CD8-positive, alpha-beta memory T cell (primary cell): ENCODE measurements around the gene DRAM1. TPM values are rescaled to one million over a fixed set of nuclear protein-coding genes. Genes with fewer than 3 reads are reported as not detected.
"Not testable (repeated sequence)": the region's sequence is repeated elsewhere in the genome, so short reads cannot be mapped to it uniquely, and the experiment has no call there.

Experiments
- CTCF ChIA-PET: fragments of 350-600 bp; sonication (Branson Sonifier 250); formaldehyde crosslinking; loops from one replicate; lab custom pipeline; 2021; ENCODE audit warnings: antibody characterized with exemption; lab: Charles Lee
- POLR2A ChIA-PET: fragments of 350-600 bp; sonication (Branson Sonifier 250); formaldehyde crosslinking; loops from one replicate; lab custom pipeline; 2021; ENCODE audit warnings: antibody characterized with exemption; lab: Charles Lee
- DNase-seq, 5 donors: peaks; one replicate each; pipeline versions ENCODE4 v3.0.0 to v3.0.0-alpha.2; 2020 to 2022; ENCODE audit warnings: mixed read lengths in 1 of 5
- H3K27ac ChIP-seq: one replicate; pipeline ENCODE4 v1.7.0; 2013; ENCODE audit warnings: low read depth, mild to moderate bottlenecking, low read length, moderate library complexity
- H3K27me3 ChIP-seq: 2 replicates; pipeline ENCODE4 v1.7.0; 2013; ENCODE audit warnings: low read length, mild to moderate bottlenecking; ENCODE audit not compliant: insufficient read depth, poor library complexity, severe bottlenecking
- H3K36me3 ChIP-seq: 2 replicates; pipeline ENCODE4 v1.7.0; 2013; ENCODE audit warnings: mild to moderate bottlenecking, low read length, moderate library complexity; ENCODE audit not compliant: insufficient read depth
- H3K4me1 ChIP-seq: 2 replicates; pipeline ENCODE4 v1.7.0; 2013; ENCODE audit warnings: mild to moderate bottlenecking, low read length, moderate library complexity; ENCODE audit not compliant: insufficient read depth
- H3K4me3 ChIP-seq: 2 replicates; pipeline ENCODE4 v1.7.0; 2013; ENCODE audit warnings: mild to moderate bottlenecking, low read length
- H3K9me3 ChIP-seq: 2 replicates; pipeline ENCODE4 v1.7.0; 2013; ENCODE audit warnings: mild to moderate bottlenecking, low read length
- H3K27ac Mint-ChIP-seq, 8 donors: one replicate each; pipeline ENCODE4 v1.8.0; 2020 to 2021; ENCODE audit warnings: mixed read lengths in 8 of 8, mild to moderate bottlenecking in 6 of 8, inconsistent platforms in 3 of 8, moderate library complexity in 3 of 8
- H3K27me3 Mint-ChIP-seq, 2 donors: one replicate each; pipeline ENCODE4 v1.8.0; 2020 to 2021; ENCODE audit warnings: mixed read lengths in 2 of 2, mild to moderate bottlenecking in 1 of 2, moderate library complexity in 1 of 2
- H3K36me3 Mint-ChIP-seq, 3 donors: one replicate each; pipeline ENCODE4 v1.8.0; 2020 to 2021; ENCODE audit warnings: mixed read lengths in 3 of 3, inconsistent platforms in 1 of 3, mild to moderate bottlenecking in 1 of 3
- H3K4me1 Mint-ChIP-seq, 3 donors: one replicate each; pipeline ENCODE4 v1.8.0; 2020 to 2021; ENCODE audit warnings: mixed read lengths in 3 of 3, inconsistent platforms in 1 of 3, mild to moderate bottlenecking in 1 of 3
- H3K4me3 Mint-ChIP-seq, 7 donors: one replicate each; pipeline ENCODE4 v1.8.0; 2020 to 2021; ENCODE audit warnings: mixed read lengths in 7 of 7, mild to moderate bottlenecking in 6 of 7, moderate library complexity in 4 of 7, inconsistent platforms in 2 of 7
- H3K9me3 Mint-ChIP-seq, 5 donors: one replicate each; pipeline ENCODE4 v1.8.0; 2020 to 2022; ENCODE audit warnings: mixed read lengths in 5 of 5, mild to moderate bottlenecking in 3 of 5, moderate library complexity in 2 of 5, inconsistent platforms in 1 of 5
- polyA plus RNA-seq: library from polyadenylated mRNA; unstranded; fragments of 300-500 nt; fragmentation: Illumina TruSeq; gene quantifications from one replicate; pipeline ENCODE4 v1.2.3, GENCODE V29; 2021
- total RNA-seq, 2 experiments: library from RNA; stranded (reverse); gene quantifications; one replicate each; pipeline ENCODE4 v1.2.3, GENCODE V29; 2021

DRAM1 gene
- total and polyA plus RNA-seq, 3 experiments from 2014 or later, result 5.5 to 9.7 (median 8.9) TPM

- Histone ChIP-seq H3K27me3 (no peaks in the 10 kb centered on the region), H3K9me3 (no peaks in the 10 kb centered on the region), H3K4me1 (no peaks in the 10 kb centered on the region), H3K27ac (no peak overlapping the region), H3K36me3 (no peaks in the 10 kb centered on the region), H3K4me3 (no peak overlapping the region)
- peaks cover 0 to 1% (median 0%) of the 10 kb centered on the region in 5 donors for H3K9me3 Mint-ChIP-seq
- no peak overlapping the region for H3K4me3 Mint-ChIP-seq
- H3K27me3 Mint-ChIP-seq, result peaks cover 0 to 6% of the 10 kb centered on the region in 2 donors
- DNase-seq, result no peak
- H3K27ac Mint-ChIP-seq, result no peak overlapping the region
- CTCF ChIA-PET, result interaction anchor here (1.1 kb wide), 1 partner anchor 16 kb away, joined by 3 read pairs; no protein-coding TSS in a partner anchor
- H3K4me1 Mint-ChIP-seq, result peaks cover 0 to 4% (median 2%) of the 10 kb centered on the region in 3 donors
- peaks cover 0 to 5% (median 0%) of the 10 kb centered on the region in 3 donors for H3K36me3 Mint-ChIP-seq
- POLR2A ChIA-PET, result no interaction called here
Measured at GRCh38 chr12:101863981-101864380, 13.4 kb upstream of the DRAM1 start.

- H3K27me3 Mint-ChIP-seq, result peaks cover 0 to 6% of the 10 kb centered on the region in 2 donors
- Histone ChIP-seq H3K9me3 (no peaks in the 10 kb centered on the region), H3K27ac (no peak overlapping the region), H3K27me3 (no peaks in the 10 kb centered on the region), H3K36me3 (no peaks in the 10 kb centered on the region), H3K4me1 (no peaks in the 10 kb centered on the region), H3K4me3 (no peak overlapping the region)
- H3K4me3 Mint-ChIP-seq, result no peak overlapping the region
- CTCF ChIA-PET, result no interaction called here
- H3K36me3 Mint-ChIP-seq, result peaks cover 0 to 5% (median 0%) of the 10 kb centered on the region in 3 donors
- H3K4me1 Mint-ChIP-seq, result peaks cover 0 to 4% (median 2%) of the 10 kb centered on the region in 3 donors
- H3K27ac Mint-ChIP-seq, result no peak overlapping the region
- POLR2A ChIA-PET, result no interaction called here
- no peak for DNase-seq
- H3K9me3 Mint-ChIP-seq, result peaks cover 0 to 1% (median 0%) of the 10 kb centered on the region in 5 donors
Measured at GRCh38 chr12:101866615-101867373, 10.6 kb upstream of the DRAM1 start.

GRCh38 chr12:101867619-101868018 lies 9.8 kb upstream of the DRAM1 start:
- H3K4me3 Mint-ChIP-seq, DNase-seq, H3K27me3 Mint-ChIP-seq, H3K27ac ChIP-seq, H3K4me3 ChIP-seq, H3K27ac Mint-ChIP-seq, CTCF ChIA-PET, POLR2A ChIA-PET, H3K4me1 Mint-ChIP-seq, H3K36me3 ChIP-seq, H3K36me3 Mint-ChIP-seq, H3K9me3 ChIP-seq, H3K4me1 ChIP-seq, H3K27me3 ChIP-seq, H3K9me3 Mint-ChIP-seq: not testable (repeated sequence)

DNA sequence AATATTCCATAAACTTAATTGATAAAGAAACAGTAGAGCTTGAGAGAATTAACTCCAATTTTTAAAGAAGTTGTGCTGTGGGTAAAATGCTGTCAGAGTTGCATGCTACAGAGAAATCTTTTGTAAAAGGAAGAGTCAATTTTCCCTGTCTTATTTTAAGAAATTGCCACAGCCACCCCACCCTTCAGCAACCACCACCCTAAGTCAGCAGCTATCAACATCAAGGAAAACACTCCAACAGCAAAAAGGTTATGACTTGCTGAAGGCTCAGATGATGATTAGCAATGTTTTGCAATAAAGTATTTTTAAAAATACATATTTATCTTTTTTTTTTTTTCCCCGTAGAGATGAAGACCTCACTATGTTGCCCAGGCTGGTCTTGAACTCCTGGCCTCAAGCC lies 6.5 kb upstream of the DRAM1 start:
- no peak for DNase-seq
- no peaks in the 10 kb centered on the region for H3K27me3 ChIP-seq
- H3K4me1 ChIP-seq, result no peaks in the 10 kb centered on the region
- H3K9me3 Mint-ChIP-seq, result no peaks in the 10 kb centered on the region
- H3K27me3 Mint-ChIP-seq, result peaks cover 0 to 1% of the 10 kb centered on the region in 2 donors
- H3K27ac Mint-ChIP-seq, result no peak overlapping the region
- H3K36me3 ChIP-seq, result no peaks in the 10 kb centered on the region
- H3K9me3 ChIP-seq, result no peaks in the 10 kb centered on the region
- POLR2A ChIA-PET, result interaction anchor here (0.8 kb wide), 1 partner anchor 65 kb away, joined by 4 read pairs; no protein-coding TSS in a partner anchor
- H3K27ac ChIP-seq, result no peak overlapping the region
- CTCF ChIA-PET, result interaction anchor here (0.7 kb wide), 1 partner anchor 33 kb away, joined by 3 read pairs; no protein-coding TSS in a partner anchor
- H3K4me3 ChIP-seq, result no peak overlapping the region
- peaks cover 0 to 2% (median under 1%) of the 10 kb centered on the region in 3 donors for H3K4me1 Mint-ChIP-seq
- H3K4me3 Mint-ChIP-seq, result no peak overlapping the region
- H3K36me3 Mint-ChIP-seq, result peaks cover 0 to 3% (median 0%) of the 10 kb centered on the region in 3 donors

GRCh38 chr12:101875162-101875561 lies 2.2 kb upstream of the DRAM1 start:
- H3K27ac ChIP-seq, result peak overlapping the region; percentile 24
- no peak overlapping the region for H3K4me3 ChIP-seq
- ChIA-PET CTCF (interaction anchor here (1.7 kb wide), 1 partner anchor 36 kb away, joined by 3 read pairs; no protein-coding TSS in a partner anchor), POLR2A (no interaction called here)
- no peaks in the 10 kb centered on the region for H3K36me3 ChIP-seq
- DNase-seq, result no peak
- peak overlapping the region in 6 of 8 donors; percentile 29 to 83 (median 46) for H3K27ac Mint-ChIP-seq
- H3K4me1 Mint-ChIP-seq, result peaks cover 10 to 16% (median 12%) of the 10 kb centered on the region in 3 donors
- H3K4me3 Mint-ChIP-seq, result peak overlapping the region in 5 of 7 donors; percentile 0 to 49 (median 5)
- H3K9me3 ChIP-seq, result no peaks in the 10 kb centered on the region
- H3K9me3 Mint-ChIP-seq, result no peaks in the 10 kb centered on the region
- H3K4me1 ChIP-seq, result peaks cover 8% of the 10 kb centered on the region
- H3K36me3 Mint-ChIP-seq, result peaks cover 0 to 4% (median 0%) of the 10 kb centered on the region in 3 donors
- H3K27me3 Mint-ChIP-seq, result peaks cover 0 to 2% of the 10 kb centered on the region in 2 donors
- no peaks in the 10 kb centered on the region for H3K27me3 ChIP-seq

- Histone ChIP-seq H3K36me3 (no peaks in the 10 kb centered on the region), H3K9me3 (no peaks in the 10 kb centered on the region), H3K4me1 (peaks cover 8% of the 10 kb centered on the region), H3K27me3 (no peaks in the 10 kb centered on the region), H3K27ac (peak overlapping the region; percentile 81), H3K4me3 (peak overlapping the region; percentile 86)
- peaks cover 0 to 4% (median 0%) of the 10 kb centered on the region in 3 donors for H3K36me3 Mint-ChIP-seq
- H3K27me3 Mint-ChIP-seq, result peaks cover 0 to 2% of the 10 kb centered on the region in 2 donors
- peak overlapping the region; percentile 83 to 94 (median 88) for H3K4me3 Mint-ChIP-seq
- ChIA-PET CTCF (no interaction called here), POLR2A (interaction anchor here (0.5 kb wide), 1 partner anchor 117 kb away, joined by 3 read pairs; no protein-coding TSS in a partner anchor)
- H3K4me1 Mint-ChIP-seq, result peaks cover 12 to 17% (median 12%) of the 10 kb centered on the region in 3 donors
- H3K27ac Mint-ChIP-seq, result peak overlapping the region; percentile 71 to 97 (median 88)
- H3K9me3 Mint-ChIP-seq, result no peaks in the 10 kb centered on the region
- no peak for DNase-seq
Measured at GRCh38 chr12:101876322-101876860, 989 bp upstream of the DRAM1 start.

GRCh38 chr12:101877806-101878242 lies 444 bp downstream of the DRAM1 start:
- Histone ChIP-seq H3K27ac (peak overlapping the region; percentile 81), H3K9me3 (no peaks in the 10 kb centered on the region), H3K27me3 (no peaks in the 10 kb centered on the region), H3K4me1 (peaks cover 8% of the 10 kb centered on the region), H3K36me3 (no peaks in the 10 kb centered on the region), H3K4me3 (peak overlapping the region; percentile 86)
- Mint-ChIP-seq H3K4me1 (peaks cover 12 to 20% (median 15%) of the 10 kb centered on the region in 3 donors), H3K36me3 (peaks cover 0 to 4% (median 0%) of the 10 kb centered on the region in 3 donors), H3K27ac (peak overlapping the region; percentile 28 to 99 (median 80)), H3K27me3 (peaks cover 0 to 2% of the 10 kb centered on the region in 2 donors), H3K9me3 (no peaks in the 10 kb centered on the region), H3K4me3 (peak overlapping the region; percentile 80 to 95 (median 91))
- CTCF ChIA-PET, result interaction anchor here (0.9 to 1.5 kb wide), 3 partner anchors 39 to 105 kb away, joined by 3 to 6 read pairs (median 4); partner anchors contain the start of gene GNPTAB
- DNase-seq, result peak in 2 of 5 donors; percentile 29 to 48
- POLR2A ChIA-PET, result interaction anchor here (0.7 to 1.2 kb wide), 2 partner anchors 48 to 1677 kb away, joined by 3 to 4 read pairs; partner anchors contain the start of genes ACTR6 and GNPTAB
